ENCODE measurements around the gene THAP11.

Gene THAP11

DNA sequence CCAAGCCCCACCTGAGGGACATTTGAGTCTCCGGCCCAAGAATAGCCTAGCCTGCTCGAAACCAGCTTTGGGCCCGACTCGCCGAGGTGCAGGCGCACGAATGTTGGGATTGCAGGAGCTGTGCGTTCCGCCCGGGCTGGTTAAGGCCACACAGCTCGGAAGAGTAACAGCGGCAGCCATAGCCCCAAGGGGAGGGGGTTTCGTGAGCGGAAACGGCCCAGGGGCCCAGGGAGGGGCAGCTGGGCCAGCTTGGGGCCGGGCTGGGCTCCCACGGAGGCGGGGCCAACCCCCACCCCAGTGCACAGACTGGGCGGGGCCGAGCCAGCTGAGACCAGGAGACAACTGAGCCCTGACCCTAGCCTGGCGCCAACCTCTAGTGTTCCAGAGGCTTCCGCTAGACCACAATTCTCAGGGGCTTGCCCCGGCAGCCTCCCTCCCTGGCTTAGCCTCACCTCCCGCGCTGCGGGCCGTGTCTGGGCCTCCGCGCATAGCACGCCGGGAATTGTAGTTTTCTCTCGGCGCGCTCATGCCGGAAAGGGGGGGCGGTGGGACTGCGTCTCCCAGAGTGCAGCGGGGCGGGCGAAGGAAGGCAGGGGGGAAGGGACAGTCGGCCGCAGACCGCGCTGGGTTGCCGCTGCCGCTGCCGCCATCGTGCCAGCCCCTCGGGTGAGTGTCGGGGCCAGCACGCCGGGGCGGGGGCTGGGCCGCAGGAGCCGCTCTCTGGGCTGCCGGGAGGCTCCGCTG is 4.4 kb downstream of the THAP11 start, which contains the start of gene NUTF2:
NUTF2 (plus strand) TSS at position 614 of the 744 bp plus-strand sequence. CDS start 18,198 bp downstream, outside the sequence.
- Histone ChIP-seq H3K9ac (ENCODE audit: low read length in 5 of 5) (peak within 1 kb of the TSS; percentile 39 to 97 (median 92)), H3K27me3 (ENCODE audit: control insufficient read depth in 5 of 5, insufficient read depth in 4 of 5, low read length in 5 of 5) (no peaks in the 10 kb centered on the region), H3K4me3 (ENCODE audit: low read depth in 1 of 5, low read length in 5 of 5) (peak within 1 kb of the TSS; percentile 68 to 94 (median 82)), H3K36me3 (ENCODE audit: control insufficient read depth in 5 of 5, insufficient read depth in 5 of 5, low read length in 5 of 5) (peaks cover 0 to 2% (median 0%) of the 10 kb centered on the region in 5 donors), H3K27ac (ENCODE audit: low read depth, low read length) (peak within 1 kb of the TSS; percentile 93), H3K4me1 (ENCODE audit: control insufficient read depth in 5 of 5, insufficient read depth in 5 of 5, low read length in 5 of 5) (peaks cover 22 to 60% (median 56%) of the 10 kb centered on the region in 5 donors), H3K9me3 (ENCODE audit: control insufficient read depth in 5 of 5, low read length in 5 of 5) (no peaks in the 10 kb centered on the region)

DNA sequence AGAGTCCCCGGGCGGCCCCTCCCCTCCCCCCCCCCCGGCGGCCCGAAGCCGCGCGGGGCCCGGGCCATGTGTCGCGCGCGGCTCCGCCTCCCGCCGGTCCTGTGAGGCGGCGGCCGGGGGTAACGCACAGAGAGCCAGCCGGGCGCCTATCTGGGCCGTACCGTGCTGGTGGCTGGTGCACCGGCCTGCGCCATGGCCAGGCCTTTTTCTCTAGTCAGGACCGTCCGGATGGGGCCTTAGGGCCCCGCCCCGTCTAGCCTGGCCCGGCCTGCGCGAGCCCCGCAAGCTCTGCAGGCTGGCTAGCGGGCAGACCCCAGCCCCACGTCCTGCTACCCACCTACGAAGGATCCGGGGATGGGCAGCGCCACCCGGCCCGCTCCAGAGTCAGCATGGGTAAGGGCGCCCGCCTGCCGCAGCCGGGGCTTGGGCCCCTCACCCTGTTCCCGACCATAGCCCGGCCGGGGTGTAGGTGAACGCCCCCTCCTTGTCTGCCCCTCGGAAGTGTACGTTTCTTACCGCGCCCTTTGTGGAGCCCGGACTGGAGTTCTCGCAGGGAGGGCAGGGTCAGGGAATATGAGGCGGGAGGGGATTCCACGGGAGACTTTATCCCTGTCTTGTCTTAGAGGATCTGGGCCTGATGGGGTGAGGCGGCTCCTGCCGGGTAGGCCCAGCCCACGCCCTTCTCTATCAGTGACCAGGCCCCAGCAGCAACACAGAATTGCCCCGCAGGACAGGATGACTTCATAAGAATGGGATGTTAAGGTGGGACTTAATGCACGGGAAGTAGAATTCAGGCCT is 5.1 kb downstream of the THAP11 start, which contains the start of gene CENPT:
CENPT (minus strand) TSS at position 630 of the 798 bp plus-strand sequence. CDS start 13,834 bp downstream, outside the sequence.
- H3K27me3 ChIP-seq (ENCODE audit: control insufficient read depth in 5 of 5, insufficient read depth in 4 of 5, low read length in 5 of 5): no peaks in the 10 kb centered on the region
- H3K9ac ChIP-seq (ENCODE audit: low read length in 5 of 5): peak within 1 kb of the TSS; percentile 17 to 97 (median 92)
- peaks cover 0 to 2% (median 0%) of the 10 kb centered on the region in 5 donors for H3K36me3 ChIP-seq (ENCODE audit: control insufficient read depth in 5 of 5, insufficient read depth in 5 of 5, low read length in 5 of 5)
- peaks cover 19 to 57% (median 53%) of the 10 kb centered on the region in 5 donors for H3K4me1 ChIP-seq (ENCODE audit: control insufficient read depth in 5 of 5, insufficient read depth in 5 of 5, low read length in 5 of 5)
- peak within 1 kb of the TSS; percentile 93 for H3K27ac ChIP-seq (ENCODE audit: low read depth, low read length)
- peak within 1 kb of the TSS; percentile 68 to 94 (median 82) for H3K4me3 ChIP-seq (ENCODE audit: low read depth in 1 of 5, low read length in 5 of 5)
- no peaks in the 10 kb centered on the region for H3K9me3 ChIP-seq (ENCODE audit: control insufficient read depth in 5 of 5, low read length in 5 of 5)

DNA sequence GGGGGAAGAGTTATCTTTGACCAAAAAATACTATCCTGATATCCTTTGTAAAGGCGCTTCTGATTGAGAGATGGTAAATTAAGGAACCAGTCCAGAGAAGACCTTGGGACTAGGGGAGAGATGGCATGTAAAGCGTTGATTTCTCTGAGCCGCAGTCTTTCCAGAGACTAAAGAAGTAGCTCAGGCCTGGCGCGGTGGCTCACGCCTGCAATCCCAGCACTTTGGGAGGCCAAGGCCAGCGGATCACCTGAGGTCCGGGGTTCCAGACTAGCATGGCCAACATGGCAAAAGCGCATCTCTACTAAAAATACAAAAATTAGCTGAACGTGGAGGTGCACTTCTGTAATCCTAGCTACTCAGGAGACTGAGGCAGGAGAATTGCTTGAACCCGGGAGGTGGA is 6.0 kb downstream of the THAP11 start:
- Histone ChIP-seq H3K9ac (ENCODE audit: low read length in 5 of 5) (peak overlapping the region; percentile 17 to 97 (median 92)), H3K4me3 (ENCODE audit: low read depth in 1 of 5, low read length in 5 of 5) (peak overlapping the region; percentile 68 to 94 (median 82)), H3K27me3 (ENCODE audit: control insufficient read depth in 5 of 5, insufficient read depth in 4 of 5, low read length in 5 of 5) (no peaks in the 10 kb centered on the region), H3K9me3 (ENCODE audit: control insufficient read depth in 5 of 5, low read length in 5 of 5) (no peaks in the 10 kb centered on the region), H3K36me3 (ENCODE audit: control insufficient read depth in 5 of 5, insufficient read depth in 5 of 5, low read length in 5 of 5) (peaks cover 0 to 2% (median 0%) of the 10 kb centered on the region in 5 donors), H3K27ac (ENCODE audit: low read depth, low read length) (peak overlapping the region; percentile 93), H3K4me1 (ENCODE audit: control insufficient read depth in 5 of 5, insufficient read depth in 5 of 5, low read length in 5 of 5) (peaks cover 19 to 49% (median 47%) of the 10 kb centered on the region in 5 donors)

DNA sequence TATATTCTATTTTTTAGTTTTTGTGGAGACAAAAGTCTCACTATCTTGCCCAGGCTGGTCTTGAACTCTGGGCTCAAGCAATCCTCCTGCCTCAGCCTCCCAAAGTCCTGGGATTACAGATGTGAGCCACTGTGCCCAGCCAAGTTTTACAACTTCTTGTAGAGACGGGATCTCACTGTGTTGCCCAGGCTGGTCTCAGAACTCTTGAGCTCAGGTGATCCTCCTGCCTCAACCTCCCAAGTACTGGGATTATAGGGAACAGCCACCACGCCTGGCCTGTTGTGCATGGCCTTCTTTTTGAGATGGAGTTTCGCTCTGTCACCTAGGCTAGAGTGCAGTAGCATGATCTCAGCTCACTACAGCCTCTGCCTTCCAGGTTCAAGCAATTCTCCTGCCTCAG is 11.6 kb downstream of the THAP11 start:
- peaks cover 5 to 36% (median 26%) of the 10 kb centered on the region in 5 donors for H3K4me1 ChIP-seq (ENCODE audit: control insufficient read depth in 5 of 5, insufficient read depth in 5 of 5, low read length in 5 of 5)
- H3K36me3 ChIP-seq (ENCODE audit: control insufficient read depth in 5 of 5, insufficient read depth in 5 of 5, low read length in 5 of 5): peaks cover 0 to 7% (median 0%) of the 10 kb centered on the region in 5 donors
- no peaks in the 10 kb centered on the region for H3K9me3 ChIP-seq (ENCODE audit: control insufficient read depth in 5 of 5, low read length in 5 of 5)
- no peak overlapping the region for H3K27ac ChIP-seq (ENCODE audit: low read depth, low read length)
- H3K27me3 ChIP-seq (ENCODE audit: control insufficient read depth in 5 of 5, insufficient read depth in 4 of 5, low read length in 5 of 5): no peaks in the 10 kb centered on the region
- H3K9ac ChIP-seq (ENCODE audit: low read length in 5 of 5): no peak overlapping the region
- no peak overlapping the region for H3K4me3 ChIP-seq (ENCODE audit: low read depth in 1 of 5, low read length in 5 of 5)

DNA sequence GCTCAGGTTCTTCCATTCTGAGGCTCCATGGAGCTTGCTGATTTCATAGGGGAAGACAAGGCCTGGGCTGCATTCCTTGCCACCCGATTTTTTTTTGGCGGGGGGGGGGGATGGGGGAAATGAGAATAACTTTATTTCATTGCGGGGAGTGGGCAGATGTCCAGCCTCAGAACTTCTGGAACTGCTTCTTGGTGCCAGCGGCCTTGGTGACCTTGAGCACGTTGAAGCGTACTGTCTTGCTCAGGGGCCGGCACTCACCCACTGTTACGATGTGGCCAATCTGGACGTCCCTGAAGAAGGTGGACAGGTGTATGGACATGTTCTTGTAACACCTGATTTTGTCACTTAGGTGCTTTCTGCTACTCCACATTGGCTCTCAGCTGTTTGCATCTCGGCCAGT is 13.7 kb downstream of the THAP11 start:
- Histone ChIP-seq H3K27me3 (ENCODE audit: control insufficient read depth in 5 of 5, insufficient read depth in 4 of 5, low read length in 5 of 5) (no peaks in the 10 kb centered on the region), H3K36me3 (ENCODE audit: control insufficient read depth in 5 of 5, insufficient read depth in 5 of 5, low read length in 5 of 5) (peaks cover 0 to 13% (median 4%) of the 10 kb centered on the region in 5 donors), H3K9me3 (ENCODE audit: control insufficient read depth in 5 of 5, low read length in 5 of 5) (no peaks in the 10 kb centered on the region), H3K4me1 (ENCODE audit: control insufficient read depth in 5 of 5, insufficient read depth in 5 of 5, low read length in 5 of 5) (peaks cover 5 to 41% (median 28%) of the 10 kb centered on the region in 5 donors), H3K9ac (ENCODE audit: low read length in 5 of 5) (no peak overlapping the region), H3K27ac (ENCODE audit: low read depth, low read length) (no peak overlapping the region), H3K4me3 (ENCODE audit: low read depth in 1 of 5, low read length in 5 of 5) (no peak overlapping the region)

DNA sequence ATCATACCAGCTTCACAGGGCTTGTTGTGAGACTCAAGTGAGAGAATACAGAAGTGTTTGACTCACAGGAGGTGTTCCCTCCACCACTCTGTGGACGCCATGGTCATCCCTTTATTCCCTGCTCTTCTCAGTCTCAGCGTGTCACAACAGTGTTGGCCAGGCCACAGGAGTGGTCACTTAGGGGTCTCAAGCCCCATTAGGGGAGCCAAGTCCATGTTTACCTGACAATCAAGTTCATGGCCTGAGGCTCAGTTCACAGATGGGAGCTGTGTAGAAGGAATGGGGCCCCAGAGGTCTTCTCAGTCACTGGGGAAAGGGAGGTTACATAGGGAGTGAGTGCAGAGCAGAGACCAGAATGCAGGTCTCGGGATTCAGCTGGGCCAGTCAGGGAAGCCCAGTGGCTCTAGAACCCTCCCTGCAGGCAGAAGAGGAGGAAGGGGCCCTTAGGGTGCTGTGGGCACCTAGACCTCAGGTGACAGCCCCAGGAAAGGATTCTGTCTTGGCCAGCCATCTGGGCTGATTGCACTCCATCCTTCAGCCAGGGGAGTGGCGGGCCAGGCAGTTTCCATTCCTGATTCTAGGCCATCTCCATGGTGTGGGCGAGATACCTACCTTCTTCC is 14.9 kb downstream of the THAP11 start:
- Histone ChIP-seq H3K27me3 (ENCODE audit: control insufficient read depth in 5 of 5, insufficient read depth in 4 of 5, low read length in 5 of 5) (no peaks in the 10 kb centered on the region), H3K27ac (ENCODE audit: low read depth, low read length) (peak overlapping the region; percentile 86), H3K9me3 (ENCODE audit: control insufficient read depth in 5 of 5, low read length in 5 of 5) (no peaks in the 10 kb centered on the region), H3K36me3 (ENCODE audit: control insufficient read depth in 5 of 5, insufficient read depth in 5 of 5, low read length in 5 of 5) (peaks cover 0 to 16% (median 5%) of the 10 kb centered on the region in 5 donors), H3K4me3 (ENCODE audit: low read depth in 1 of 5, low read length in 5 of 5) (no peak overlapping the region), H3K9ac (ENCODE audit: low read length in 5 of 5) (peak overlapping the region in 1 of 5 donors; percentile 4), H3K4me1 (ENCODE audit: control insufficient read depth in 5 of 5, insufficient read depth in 5 of 5, low read length in 5 of 5) (peaks cover 9 to 51% (median 40%) of the 10 kb centered on the region in 5 donors)

DNA sequence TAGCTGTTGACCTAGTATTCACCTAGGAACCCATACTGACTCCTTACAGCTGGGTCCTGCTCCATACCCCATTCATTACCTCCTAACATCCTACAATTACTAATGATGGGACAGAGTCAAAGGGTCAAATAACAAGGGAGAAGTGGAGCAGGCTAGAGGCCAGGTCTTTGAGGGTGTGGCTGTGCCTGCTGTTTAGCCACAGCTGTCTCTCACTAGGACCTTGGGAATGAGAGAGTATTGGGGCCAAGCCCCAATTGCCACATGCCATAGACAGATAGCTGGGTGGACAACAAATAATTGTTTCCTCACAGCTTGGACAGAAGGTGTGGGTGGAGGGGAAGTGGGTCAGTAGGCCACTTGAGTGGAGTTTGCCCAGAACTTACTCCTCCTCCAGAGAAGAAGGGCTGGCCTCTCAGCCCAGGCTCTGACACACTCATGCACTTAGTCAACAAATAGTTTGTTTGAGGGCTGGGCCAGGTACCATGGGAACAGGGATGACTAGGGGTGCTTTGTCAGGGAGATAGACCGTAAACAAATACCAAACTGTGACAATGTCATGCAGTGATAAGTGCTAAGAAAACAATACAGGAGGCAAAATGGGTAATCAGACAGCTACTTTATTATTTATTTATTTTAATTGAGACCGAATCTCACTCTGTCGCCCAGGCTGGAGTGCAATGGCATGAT is 15.6 kb downstream of the THAP11 start:
- no peaks in the 10 kb centered on the region for H3K27me3 ChIP-seq (ENCODE audit: control insufficient read depth in 5 of 5, insufficient read depth in 4 of 5, low read length in 5 of 5)
- H3K27ac ChIP-seq (ENCODE audit: low read depth, low read length): peak overlapping the region; percentile 86
- H3K4me1 ChIP-seq (ENCODE audit: control insufficient read depth in 5 of 5, insufficient read depth in 5 of 5, low read length in 5 of 5): peaks cover 10 to 58% (median 46%) of the 10 kb centered on the region in 5 donors
- H3K4me3 ChIP-seq (ENCODE audit: low read depth in 1 of 5, low read length in 5 of 5): no peak overlapping the region
- peaks cover 0 to 16% (median 5%) of the 10 kb centered on the region in 5 donors for H3K36me3 ChIP-seq (ENCODE audit: control insufficient read depth in 5 of 5, insufficient read depth in 5 of 5, low read length in 5 of 5)
- H3K9ac ChIP-seq (ENCODE audit: low read length in 5 of 5): peak overlapping the region in 2 of 5 donors; percentile 8 to 29
- no peaks in the 10 kb centered on the region for H3K9me3 ChIP-seq (ENCODE audit: control insufficient read depth in 5 of 5, low read length in 5 of 5)

DNA sequence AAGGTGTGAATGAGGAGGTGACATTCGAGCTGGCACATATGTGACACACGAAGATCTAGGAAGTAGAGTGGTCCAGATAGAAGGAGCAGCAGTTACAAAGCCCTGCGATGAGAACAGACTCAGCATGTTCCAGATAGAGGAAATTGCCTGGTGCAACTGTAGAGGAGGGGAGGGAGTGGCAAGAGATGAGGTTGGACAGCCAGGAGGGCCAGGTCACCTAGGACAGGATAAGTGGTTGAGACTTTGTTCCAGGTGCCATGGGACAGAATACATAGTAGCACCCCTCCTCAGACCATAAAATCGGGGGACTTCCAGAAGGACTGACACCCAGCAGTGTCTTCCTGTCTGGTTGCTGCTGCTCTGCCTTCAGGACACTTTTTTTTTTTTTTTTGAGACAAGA is 16.4 kb downstream of the THAP11 start:
- H3K27me3 ChIP-seq (ENCODE audit: control insufficient read depth in 5 of 5, insufficient read depth in 4 of 5, low read length in 5 of 5): no peaks in the 10 kb centered on the region
- H3K27ac ChIP-seq (ENCODE audit: low read depth, low read length): peak overlapping the region; percentile 86
- no peak overlapping the region for H3K4me3 ChIP-seq (ENCODE audit: low read depth in 1 of 5, low read length in 5 of 5)
- H3K4me1 ChIP-seq (ENCODE audit: control insufficient read depth in 5 of 5, insufficient read depth in 5 of 5, low read length in 5 of 5): peaks cover 18 to 66% (median 54%) of the 10 kb centered on the region in 5 donors
- no peaks in the 10 kb centered on the region for H3K9me3 ChIP-seq (ENCODE audit: control insufficient read depth in 5 of 5, low read length in 5 of 5)
- peak overlapping the region in 2 of 5 donors; percentile 8 to 44 for H3K9ac ChIP-seq (ENCODE audit: low read length in 5 of 5)
- peaks cover 0 to 16% (median 5%) of the 10 kb centered on the region in 5 donors for H3K36me3 ChIP-seq (ENCODE audit: control insufficient read depth in 5 of 5, insufficient read depth in 5 of 5, low read length in 5 of 5)

Measured in subcutaneous abdominal adipose tissue (tissue), 5 donors.